GM13977 (cell line): Measurements from ENCODE around the gene TNRC6C.

Source experiments
- DNase-seq: peaks from one replicate; pipeline ENCODE4 v3.0.0; 2012; ENCODE audit warnings: low spot score
- in situ Hi-C: fragments of 300-500 bp; cut with MboI; formaldehyde crosslinking; loops from one replicate; pipeline ENCODE4 v1.12.0; 2022; ENCODE audit warnings: low sequenced_read_pairs, low pct_unique_long_range_greater_than_20kb, mixed read lengths, inconsistent platforms; ENCODE audit not compliant: unreplicated experiment
- TF ChIP-seq, protein P1 (sequence below): IDR thresholded peaks from 2 replicates; pipeline ENCODE4 v1.5.1; 2012; ENCODE audit warnings: mild to moderate bottlenecking, control low read depth; ENCODE audit not compliant: insufficient read depth; ENCODE audit errors: extremely low read depth, missing control alignments

The TNRC6C gene

DNA sequence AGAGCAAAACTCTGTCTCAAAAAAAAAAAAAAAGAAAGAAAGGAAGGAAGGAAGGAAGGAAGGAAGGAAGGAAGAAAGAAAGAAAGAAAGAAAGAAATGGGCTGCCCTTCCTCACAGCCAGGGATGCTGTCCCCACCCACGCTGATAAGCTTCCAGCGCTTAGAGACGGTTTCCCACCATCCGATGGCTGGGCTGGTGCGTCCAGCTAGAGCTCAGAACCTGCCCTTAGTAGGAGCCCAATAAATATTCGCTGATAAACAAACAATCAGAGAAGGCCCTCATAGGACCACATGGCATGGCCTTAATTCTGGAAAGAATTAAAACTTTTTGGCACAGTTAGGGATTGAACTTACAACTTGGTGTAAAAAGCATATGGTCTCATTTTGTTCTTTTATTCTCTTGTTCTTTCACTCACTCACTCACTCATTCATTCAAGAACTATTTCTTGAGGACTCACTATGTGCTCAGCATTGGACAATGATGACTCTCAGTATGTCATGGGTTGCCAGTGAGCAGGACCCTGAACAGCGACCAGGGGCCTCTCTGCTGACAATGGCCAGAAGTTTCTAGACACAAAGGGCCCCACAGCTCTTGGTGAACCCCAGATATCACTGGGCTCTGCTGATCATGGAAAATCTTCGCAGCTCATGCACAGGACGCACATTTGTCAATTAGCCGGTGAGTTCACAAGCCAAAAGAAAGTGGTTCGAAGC is 32.5 kb upstream of the TNRC6C start:
- in situ Hi-C loops: no loop called here
- TF ChIP-seq, protein P1, sequence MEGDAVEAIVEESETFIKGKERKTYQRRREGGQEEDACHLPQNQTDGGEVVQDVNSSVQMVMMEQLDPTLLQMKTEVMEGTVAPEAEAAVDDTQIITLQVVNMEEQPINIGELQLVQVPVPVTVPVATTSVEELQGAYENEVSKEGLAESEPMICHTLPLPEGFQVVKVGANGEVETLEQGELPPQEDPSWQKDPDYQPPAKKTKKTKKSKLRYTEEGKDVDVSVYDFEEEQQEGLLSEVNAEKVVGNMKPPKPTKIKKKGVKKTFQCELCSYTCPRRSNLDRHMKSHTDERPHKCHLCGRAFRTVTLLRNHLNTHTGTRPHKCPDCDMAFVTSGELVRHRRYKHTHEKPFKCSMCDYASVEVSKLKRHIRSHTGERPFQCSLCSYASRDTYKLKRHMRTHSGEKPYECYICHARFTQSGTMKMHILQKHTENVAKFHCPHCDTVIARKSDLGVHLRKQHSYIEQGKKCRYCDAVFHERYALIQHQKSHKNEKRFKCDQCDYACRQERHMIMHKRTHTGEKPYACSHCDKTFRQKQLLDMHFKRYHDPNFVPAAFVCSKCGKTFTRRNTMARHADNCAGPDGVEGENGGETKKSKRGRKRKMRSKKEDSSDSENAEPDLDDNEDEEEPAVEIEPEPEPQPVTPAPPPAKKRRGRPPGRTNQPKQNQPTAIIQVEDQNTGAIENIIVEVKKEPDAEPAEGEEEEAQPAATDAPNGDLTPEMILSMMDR: no peak
- no peak for DNase-seq

DNA sequence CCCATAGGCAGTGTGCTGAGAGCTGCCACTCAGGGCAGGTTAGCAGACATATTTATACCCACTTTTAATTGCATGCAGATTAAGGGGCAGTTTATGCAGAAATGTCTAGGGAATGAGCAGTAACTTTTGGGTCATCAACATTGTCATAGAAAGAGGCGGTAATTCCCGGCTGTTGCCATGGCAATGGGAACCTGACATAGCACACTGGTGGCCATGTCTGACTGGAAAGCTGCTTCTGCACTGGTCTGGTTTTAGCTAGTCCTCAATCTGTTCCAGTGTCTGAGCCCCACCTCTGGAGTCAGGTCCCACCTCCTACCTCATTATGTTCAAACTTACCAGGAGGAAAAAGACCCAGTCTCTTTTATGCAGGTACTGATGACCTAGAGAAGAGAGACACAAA is 31.5 kb upstream of the TNRC6C start:
- in situ Hi-C loops: no loop called here
- no peak for DNase-seq
- TF ChIP-seq, protein P1: no peak

DNA sequence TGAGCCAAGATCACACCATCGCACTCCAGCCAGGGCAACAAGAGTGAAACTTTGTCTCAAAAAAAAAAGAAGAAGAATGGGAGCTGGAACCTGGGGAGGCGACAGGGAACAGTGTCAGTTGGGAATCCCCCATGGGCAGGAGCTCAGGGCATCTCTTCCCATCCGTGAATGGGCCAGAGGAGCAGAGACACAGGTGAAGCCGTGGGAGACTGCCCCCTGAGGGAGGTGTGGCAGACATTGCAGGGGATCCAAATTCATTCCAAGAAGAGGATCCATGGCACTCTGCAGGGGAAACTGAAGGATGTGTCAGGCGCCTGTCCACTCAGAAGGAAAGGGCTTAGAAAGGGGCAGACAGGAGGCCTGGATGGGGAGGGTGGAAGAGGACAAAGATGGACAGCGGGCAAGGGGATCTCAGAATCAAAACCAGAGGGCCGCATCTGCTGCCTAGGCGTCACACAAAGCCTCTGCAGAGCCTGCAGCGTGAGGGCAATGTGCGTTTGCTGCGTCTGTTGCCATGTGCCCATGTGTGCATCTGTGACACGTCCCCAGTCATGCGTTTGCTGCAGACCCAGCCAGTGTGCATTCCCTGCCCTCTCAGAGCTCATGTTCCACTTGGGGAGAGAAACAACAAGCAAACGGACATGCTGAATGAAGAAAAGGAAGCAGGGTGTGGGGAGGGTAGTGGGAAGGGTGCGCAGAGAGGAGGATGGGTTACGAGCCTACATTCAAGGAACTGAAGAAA is 30.6 kb upstream of the TNRC6C start:
- TF ChIP-seq, protein P1: no peak
- in situ Hi-C loops: no loop called here

DNA sequence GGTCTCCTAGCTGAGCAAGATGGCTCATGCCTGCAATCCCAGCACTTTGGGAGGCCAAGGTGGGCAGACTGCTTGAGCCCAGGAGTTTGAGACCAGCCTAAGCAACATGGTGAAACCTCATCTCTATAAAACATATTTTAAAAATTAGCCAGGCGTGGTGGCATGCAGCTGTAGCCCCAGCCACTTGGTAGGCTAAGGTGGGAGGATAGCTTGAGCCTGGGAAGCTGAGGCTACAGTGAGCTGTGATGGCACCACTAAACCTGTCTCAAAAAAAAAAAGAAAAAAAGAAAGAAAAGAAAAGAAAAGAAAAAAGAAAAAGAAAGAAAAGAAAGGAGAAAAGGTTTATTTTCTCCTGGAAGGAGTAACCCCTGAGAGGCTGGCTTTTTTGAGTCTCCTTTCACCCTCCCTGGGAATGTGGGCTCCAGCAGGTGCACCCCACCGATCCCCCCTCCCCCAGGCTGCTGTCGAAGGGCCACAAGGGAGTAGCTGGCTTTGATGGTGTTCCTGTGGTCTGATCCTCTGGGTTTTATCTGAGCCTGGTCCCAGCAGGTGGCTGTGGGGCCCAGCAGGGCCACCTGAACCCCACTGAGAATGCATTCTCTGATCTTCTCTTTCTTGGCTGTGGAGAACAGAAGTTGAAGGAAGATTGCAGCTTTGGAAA is 29.9 kb upstream of the TNRC6C start:
- DNase-seq: no peak
- in situ Hi-C loops: no loop called here
- TF ChIP-seq, protein P1: no peak

More for the DNA sequence above, 30.6 kb upstream of the TNRC6C start:
- no peak for DNase-seq

DNA sequence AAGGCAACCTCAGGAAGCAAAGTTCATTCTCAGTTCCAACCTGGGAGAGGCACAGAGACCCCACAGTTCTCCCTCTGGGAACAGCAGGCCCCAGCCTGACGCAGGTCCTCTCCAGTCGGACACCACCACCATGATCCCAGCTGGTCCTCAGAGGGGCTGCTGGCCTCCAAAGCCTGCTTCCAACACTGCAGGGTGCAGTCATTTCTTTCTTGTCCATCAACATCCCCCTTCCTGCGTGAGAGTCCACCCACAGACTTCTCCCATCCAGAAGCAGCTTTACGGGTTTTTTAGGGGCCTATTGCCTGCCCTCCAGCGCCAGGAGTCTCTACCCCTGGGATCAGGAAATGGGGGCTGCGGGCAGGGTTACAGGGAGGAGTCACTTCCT is 29.3 kb upstream of the TNRC6C start:
- DNase-seq: no peak
- TF ChIP-seq, protein P1: no peak
- in situ Hi-C loops: no loop called here

DNA sequence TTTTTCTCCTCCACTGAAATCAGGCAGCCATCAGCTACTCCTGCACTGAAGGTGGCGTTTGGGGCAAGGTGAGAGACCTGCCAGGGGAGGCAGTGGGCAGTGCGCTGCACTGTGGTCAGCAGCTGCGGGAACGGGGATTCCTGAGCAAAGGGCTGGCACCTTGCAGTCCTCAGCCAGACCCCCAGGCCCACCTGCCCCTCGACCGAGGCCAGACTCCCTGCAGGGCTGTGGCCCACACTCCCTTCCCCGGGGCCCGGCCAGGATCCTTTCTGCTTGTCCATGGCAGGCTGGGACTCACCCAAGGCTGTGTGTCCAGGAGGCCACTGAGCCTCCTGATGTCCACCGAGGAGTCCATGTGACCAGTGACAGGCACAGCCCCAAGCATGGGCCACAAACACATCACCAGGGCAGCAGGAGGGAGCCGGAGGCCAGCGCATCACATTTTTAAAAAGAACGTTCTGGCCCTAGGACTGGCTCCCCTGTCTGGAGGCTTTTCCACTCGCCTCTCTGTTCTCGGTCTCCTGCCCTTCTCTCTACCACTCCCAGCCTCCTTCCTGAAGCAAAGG is 28.5 kb upstream of the TNRC6C start:
- in situ Hi-C loops: no loop called here
- TF ChIP-seq, protein P1: no peak
- DNase-seq: no peak
